Smooth muscle cell (in vitro differentiated cells): ENCODE results near the gene TCEA2. TPM values are rescaled to one million over a fixed set of nuclear protein-coding genes. Genes with fewer than 3 reads are reported as not detected.

Experiments used
- DNase-seq: peaks from one replicate; lab custom pipeline; 2025; ENCODE audit not compliant: unreplicated experiment; lab: John Stamatoyannopoulos, UW
- H2AFZ ChIP-seq: fragments of 200-600 bp; sonication (generic); 2 replicates; pipeline ENCODE4 v1.6.0; 2016; ENCODE audit warnings: antibody characterized with exemption, low read depth, mild to moderate bottlenecking
- H3F3A ChIP-seq: fragments of 200-600 bp; sonication (generic); 2 replicates; pipeline ENCODE4 v1.6.0; 2017; ENCODE audit warnings: antibody characterized with exemption, low read depth
- H3K27ac ChIP-seq: fragments of 200-600 bp; sonication (generic); 2 replicates; pipeline ENCODE4 v1.5.1; 2016; ENCODE audit warnings: low read depth, mild to moderate bottlenecking
- H3K27me3 ChIP-seq: fragments of 200-600 bp; sonication (generic); 2 replicates; pipeline ENCODE4 v1.6.1; 2016; ENCODE audit warnings: low read depth, mild to moderate bottlenecking
- H3K36me3 ChIP-seq: fragments of 200-600 bp; sonication (generic); 2 replicates; pipeline ENCODE4 v1.5.1; 2016; ENCODE audit warnings: low read depth
- H3K4me1 ChIP-seq: fragments of 200-600 bp; sonication (generic); 2 replicates; pipeline ENCODE4 v1.5.1; 2016; ENCODE audit warnings: low read depth
- H3K4me2 ChIP-seq: fragments of 200-600 bp; sonication (generic); 2 replicates; pipeline ENCODE4 v1.6.0; 2016; ENCODE audit warnings: mild to moderate bottlenecking
- H3K4me3 ChIP-seq: fragments of 200-600 bp; sonication (generic); 2 replicates; pipeline ENCODE4 v1.5.1; 2016; ENCODE audit warnings: mild to moderate bottlenecking
- H3K79me2 ChIP-seq: fragments of 200-600 bp; sonication (generic); 2 replicates; pipeline ENCODE4 v1.6.0; 2016; ENCODE audit warnings: low read depth, mild to moderate bottlenecking
- H3K9ac ChIP-seq: fragments of 200-600 bp; sonication (generic); 2 replicates; pipeline ENCODE4 v1.6.0; 2016; ENCODE audit warnings: low read depth
- H3K9me3 ChIP-seq: fragments of 200-600 bp; sonication (generic); replicated peaks from 2 replicates; pipeline ENCODE4 v1.5.1; 2016; ENCODE audit warnings: low read depth
- H4K20me1 ChIP-seq: fragments of 200-600 bp; sonication (generic); 2 replicates; pipeline ENCODE4 v1.6.0; 2016; ENCODE audit warnings: low read depth
- CTCF ChIP-seq: fragments of 200-600 bp; sonication (generic); IDR thresholded peaks from 2 replicates; pipeline ENCODE4 v1.5.1; 2017; ENCODE audit warnings: borderline replicate concordance, mild to moderate bottlenecking, antibody characterized with exemption; ENCODE audit not compliant: insufficient read depth, poor library complexity, severe bottlenecking
- WGBS: methylation state at CpG from one replicate; pipeline ENCODE4 v1.1.7; 2016; ENCODE audit warnings: low lambda C conversion rate; 5-methylcytosine and 5-hydroxymethylcytosine counted together
- polyA plus RNA-seq: library from polyadenylated mRNA; unstranded; fragments of >200 nt; fragmentation: Nextera tagmentation; extraction: Ambion mirVana; gene quantifications from 2 replicates; pipeline ENCODE4 v1.2.1, GENCODE V29; 2016
- total RNA-seq: library from RNA; depleted of rRNA; stranded (reverse); fragments of >200 nt; gene quantifications from 2 replicates; pipeline ENCODE4 v1.2.3, GENCODE V29; 2014

TCEA2 gene
- total and polyA plus RNA-seq, 2 experiments from 2014 or later = 24.9 to 89.5 TPM

GRCh38 chr20:64032706-64033624 is 30.0 kb upstream of the TCEA2 start:
- WGBS = 92% methylated on average over 30 of the region's 31 CpGs
- Histone ChIP-seq H3K4me1 (no peaks in the 10 kb centered on the region), H3K9ac (no peak overlapping the region), H2AFZ (no peak overlapping the region), H3K79me2 (no peaks in the 10 kb centered on the region), H3F3A (no peaks in the 10 kb centered on the region), H3K27me3 (peaks cover 9% of the 10 kb centered on the region), H3K27ac (no peak overlapping the region), H3K4me3 (no peak overlapping the region), H3K9me3 (no peaks in the 10 kb centered on the region), H3K4me2 (no peak overlapping the region), H4K20me1 (no peaks in the 10 kb centered on the region), H3K36me3 (no peaks in the 10 kb centered on the region)
- TF ChIP-seq CTCF = no peak
- no peak for DNase-seq

GRCh38 chr20:64033981-64034493 is 29.0 kb upstream of the TCEA2 start:
- H3K27me3 ChIP-seq = peaks cover 17% of the 10 kb centered on the region
- 90% methylated on average over 8 of the region's 11 CpGs for WGBS
- H3K9me3 ChIP-seq = no peaks in the 10 kb centered on the region
- no peaks in the 10 kb centered on the region for H3K4me1 ChIP-seq
- no peak overlapping the region for H3K4me2 ChIP-seq
- no peaks in the 10 kb centered on the region for H4K20me1 ChIP-seq
- no peak overlapping the region for H3K4me3 ChIP-seq
- H3F3A ChIP-seq = no peaks in the 10 kb centered on the region
- H3K27ac ChIP-seq = no peak overlapping the region
- no peaks in the 10 kb centered on the region for H3K36me3 ChIP-seq
- no peak overlapping the region for H3K9ac ChIP-seq
- TF ChIP-seq CTCF = no peak
- no peak for DNase-seq
- H3K79me2 ChIP-seq = no peaks in the 10 kb centered on the region
- H2AFZ ChIP-seq = no peak overlapping the region

- WGBS = 86% methylated on average over 17 of the region's 17 CpGs
- Histone ChIP-seq H3K9ac (no peak overlapping the region), H2AFZ (no peak overlapping the region), H3K36me3 (no peaks in the 10 kb centered on the region), H3K79me2 (no peaks in the 10 kb centered on the region), H3K4me2 (no peak overlapping the region), H3K27me3 (peaks cover 22% of the 10 kb centered on the region), H3K4me1 (no peaks in the 10 kb centered on the region), H3F3A (no peaks in the 10 kb centered on the region), H4K20me1 (no peaks in the 10 kb centered on the region), H3K27ac (no peak overlapping the region), H3K9me3 (no peaks in the 10 kb centered on the region), H3K4me3 (no peak overlapping the region)
- TF ChIP-seq CTCF = no peak
- no peak for DNase-seq
These were observed 27.7 kb upstream of the TCEA2 start for GRCh38 chr20:64035066-64035932.
